RCC 7860 (cell line): Measurements from ENCODE around the gene LACC1.
A peak's percentile ranks its signal among the peaks of the same experiment; 100 is the strongest.

Experiments
- DNase-seq: peaks from one replicate; pipeline ENCODE4 v3.0.0-alpha.2; 2015; ENCODE audit warnings: low spot score
- FAIRE-seq: peaks from 2 replicates; lab custom pipeline; 2012; peaks lifted over from hg19 to GRCh38; lab: Jason Lieb, UNC

LACC1 gene

DNA sequence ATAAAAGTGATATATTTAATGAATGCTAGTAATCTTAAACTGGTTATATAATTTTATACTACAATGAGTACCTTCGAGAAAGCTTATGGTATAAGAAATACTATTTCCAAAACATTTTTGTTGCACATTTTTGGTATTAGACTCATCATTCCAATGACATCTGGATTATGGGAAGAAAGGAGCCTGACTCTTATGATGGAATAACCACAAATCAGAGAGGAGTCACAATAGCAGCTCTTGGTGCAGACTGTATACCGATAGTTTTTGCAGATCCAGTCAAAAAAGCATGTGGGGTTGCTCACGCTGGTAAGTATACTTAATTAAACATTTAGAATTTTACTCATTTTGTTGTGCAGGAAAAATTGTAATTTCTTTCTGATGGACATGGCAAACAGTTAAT lies 3.9 kb downstream of the LACC1 start:
- DNase-seq: no peak
- no peak for FAIRE-seq

DNA sequence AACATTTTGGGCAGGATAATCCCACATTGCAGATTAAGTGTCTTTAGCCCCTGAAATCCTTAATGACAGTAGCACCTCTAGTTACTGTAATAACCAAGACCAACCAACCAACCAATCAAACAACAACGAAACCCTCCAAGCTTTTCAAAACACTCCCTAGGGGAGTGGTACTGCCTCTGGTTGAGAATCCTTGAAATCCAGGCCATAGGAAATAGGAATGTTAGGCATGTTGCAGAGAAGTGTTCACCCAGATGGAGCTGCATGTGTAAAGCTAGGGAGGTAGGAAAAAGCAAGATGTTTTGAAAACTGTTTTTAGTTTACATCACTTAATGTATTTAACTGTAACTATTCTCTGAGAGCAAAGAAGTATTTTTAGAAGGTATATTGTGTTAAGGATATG lies 4.5 kb downstream of the LACC1 start:
- no peak for DNase-seq
- no peak for FAIRE-seq

DNA sequence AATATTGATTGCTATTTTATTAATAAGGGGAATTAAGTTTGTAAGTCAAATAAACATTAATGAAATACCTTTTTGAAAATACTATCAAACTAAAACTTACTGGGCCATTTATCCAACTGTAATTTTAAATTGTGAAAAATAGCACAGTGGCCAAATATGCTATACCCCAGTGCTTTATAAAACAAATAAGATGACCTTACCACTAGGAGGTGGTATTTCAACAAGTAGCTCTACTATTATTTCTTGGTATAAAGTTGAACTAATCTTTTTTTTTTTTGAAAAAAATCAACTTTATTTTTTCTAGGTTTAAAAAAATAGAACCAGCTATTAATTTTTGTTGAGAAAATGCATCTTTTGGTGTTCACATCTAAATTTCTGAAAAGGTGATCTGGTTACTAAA lies 14.7 kb downstream of the LACC1 start:
- DNase-seq (no peak), FAIRE-seq (no peak)

DNA sequence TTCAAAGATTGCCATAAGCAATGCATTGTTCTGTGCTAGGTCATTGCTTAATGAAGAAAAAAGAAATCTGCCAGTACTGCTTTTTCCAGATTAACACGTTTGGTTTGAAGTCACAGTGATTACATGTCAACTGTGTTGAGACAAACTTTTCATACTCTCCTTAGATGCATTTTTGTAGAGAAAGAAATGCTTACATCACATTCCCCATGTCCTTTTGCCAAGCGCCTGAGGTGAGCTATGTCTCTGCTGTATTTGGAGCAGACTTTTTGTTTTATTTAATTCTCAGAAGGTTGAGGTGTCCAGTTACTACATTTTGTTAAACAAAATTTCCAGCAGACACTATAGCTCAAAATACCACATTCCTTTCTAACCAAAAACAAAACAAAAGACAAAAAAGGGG lies 16.2 kb downstream of the LACC1 start:
- DNase-seq: no peak

DNA sequence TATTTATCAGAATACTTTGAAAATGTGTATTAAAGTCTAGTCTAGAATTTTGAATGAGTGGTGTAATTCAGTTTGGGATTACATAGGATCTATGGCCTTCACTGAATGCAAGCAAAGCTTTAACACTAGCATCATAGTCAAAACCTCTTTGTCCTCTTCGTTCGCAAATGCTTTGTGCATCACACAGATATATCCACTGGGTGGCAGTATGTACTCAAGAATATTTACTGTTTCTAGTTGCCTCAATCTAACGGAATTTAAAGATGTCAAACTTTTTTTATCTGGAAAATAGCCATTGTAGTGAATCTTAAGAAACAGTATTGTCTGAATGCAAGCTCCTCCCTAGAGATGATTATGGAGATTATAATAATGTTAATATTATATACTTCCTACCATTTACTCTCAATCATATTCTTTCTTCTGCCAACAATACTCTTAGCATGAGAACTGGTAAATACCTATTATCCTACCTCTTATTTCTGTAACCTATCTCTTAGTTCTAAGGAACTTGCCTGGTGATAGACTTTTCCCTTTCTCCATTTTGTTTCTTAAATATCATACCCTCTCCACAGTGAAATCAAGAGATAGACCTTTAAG lies 25.8 kb downstream of the LACC1 start:
- DNase-seq (peak; percentile 29), FAIRE-seq (peak; percentile 74)

More for the DNA sequence above, 16.2 kb downstream of the LACC1 start:
- FAIRE-seq: no peak

DNA sequence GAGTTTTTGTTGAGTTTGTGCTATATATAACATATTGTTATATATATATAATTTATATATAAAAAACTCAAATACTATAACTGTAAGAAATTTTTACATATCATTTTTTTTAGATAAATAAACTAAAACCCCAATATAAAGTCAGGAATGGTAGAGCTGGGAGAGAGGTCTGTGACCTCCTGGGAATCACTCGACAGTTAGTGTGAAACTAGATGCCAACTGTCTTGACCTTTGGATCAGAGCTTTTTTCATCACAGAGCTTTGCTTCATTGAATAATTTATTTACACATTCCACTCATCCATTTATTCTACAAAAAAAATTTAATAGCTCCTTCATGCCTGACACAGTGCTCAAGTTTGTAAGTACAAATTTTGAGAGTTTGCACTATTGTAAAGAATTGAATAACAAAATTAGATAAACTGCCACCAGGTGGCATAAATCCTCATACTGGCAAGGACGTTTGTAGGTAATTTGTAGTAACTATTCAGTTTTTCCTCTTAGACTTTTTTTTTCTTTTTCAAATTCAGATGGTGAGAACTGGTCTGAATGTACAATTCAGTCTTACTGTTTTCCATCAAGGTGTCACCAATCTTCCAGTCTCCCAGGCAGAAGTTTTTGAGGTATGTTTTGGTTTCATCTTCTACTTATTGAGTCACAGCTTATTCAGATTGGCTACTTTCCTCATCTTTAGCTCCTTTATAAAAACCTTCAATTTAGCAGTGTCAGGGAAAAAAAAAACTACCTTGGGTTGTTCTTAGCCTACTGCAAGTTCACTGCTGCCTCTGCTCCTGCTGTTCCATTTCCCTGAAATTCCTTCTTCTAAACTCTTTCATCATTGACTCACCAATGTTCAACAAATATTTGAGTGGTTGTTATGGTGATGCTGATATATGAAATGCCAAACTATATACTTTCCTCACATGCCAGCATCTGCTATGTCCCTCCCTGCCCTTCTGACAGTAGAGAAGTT lies 28.7 kb downstream of the LACC1 start:
- peak; percentile 75 for FAIRE-seq
- peak; percentile 30 for DNase-seq

DNA sequence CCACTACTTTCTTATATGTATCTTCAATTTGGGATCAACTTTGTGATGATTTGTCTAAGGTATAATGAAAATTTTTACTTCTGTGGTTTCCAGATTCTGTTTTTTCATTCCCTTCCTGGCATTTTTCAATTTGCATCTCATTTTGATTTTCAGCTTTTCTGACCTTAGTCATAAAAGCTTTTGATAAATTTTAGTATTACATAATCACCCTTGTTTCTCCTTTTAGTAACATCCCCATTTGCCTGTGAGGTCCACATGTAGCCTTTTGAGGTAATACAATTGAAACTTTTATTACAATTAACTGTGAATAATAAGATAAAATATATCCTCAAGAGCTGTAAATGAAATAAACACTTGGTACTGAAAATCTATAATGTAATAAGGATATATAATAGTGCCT lies 31.2 kb downstream of the LACC1 start:
- FAIRE-seq: no peak
- no peak for DNase-seq

DNA sequence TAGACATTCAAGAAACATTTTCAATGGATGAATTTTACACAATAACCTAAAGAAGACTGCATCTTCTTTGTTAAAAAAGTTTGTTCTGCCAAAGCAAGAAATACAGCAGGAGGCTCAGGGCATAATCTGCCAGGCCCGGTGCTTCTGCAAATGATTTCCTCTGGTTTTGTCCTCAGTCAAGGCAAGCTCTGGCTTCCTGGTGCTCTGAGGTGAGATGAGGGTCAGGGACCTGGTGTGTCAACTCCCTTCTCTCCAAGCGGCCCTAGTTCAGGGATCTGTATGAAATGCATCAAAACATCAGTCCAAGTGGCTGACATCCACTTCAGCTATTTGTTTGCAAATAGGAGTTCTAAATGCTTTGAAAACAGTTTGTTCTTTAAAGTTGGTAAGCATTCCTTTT lies 31.6 kb downstream of the LACC1 start:
- DNase-seq: no peak
- no peak for FAIRE-seq

DNA sequence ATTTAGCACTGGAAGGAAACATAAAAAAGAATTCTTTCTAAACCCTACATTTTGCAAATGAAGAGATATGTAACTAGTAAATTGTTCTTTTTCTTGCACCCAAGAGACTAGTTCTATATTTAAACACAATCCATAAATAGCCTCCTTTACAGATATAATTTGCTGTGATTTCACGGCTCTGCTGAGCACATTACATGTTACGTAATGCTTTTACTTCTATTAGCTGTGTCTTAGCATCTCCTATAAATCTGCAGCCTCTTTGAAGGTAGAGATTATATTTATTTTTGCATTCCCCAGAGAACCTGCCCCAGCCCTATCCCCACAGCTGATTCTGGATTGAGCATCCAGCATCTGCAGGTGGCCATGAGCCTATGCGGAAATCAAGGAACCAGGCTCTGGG lies 32.2 kb downstream of the LACC1 start:
- FAIRE-seq: no peak

DNA sequence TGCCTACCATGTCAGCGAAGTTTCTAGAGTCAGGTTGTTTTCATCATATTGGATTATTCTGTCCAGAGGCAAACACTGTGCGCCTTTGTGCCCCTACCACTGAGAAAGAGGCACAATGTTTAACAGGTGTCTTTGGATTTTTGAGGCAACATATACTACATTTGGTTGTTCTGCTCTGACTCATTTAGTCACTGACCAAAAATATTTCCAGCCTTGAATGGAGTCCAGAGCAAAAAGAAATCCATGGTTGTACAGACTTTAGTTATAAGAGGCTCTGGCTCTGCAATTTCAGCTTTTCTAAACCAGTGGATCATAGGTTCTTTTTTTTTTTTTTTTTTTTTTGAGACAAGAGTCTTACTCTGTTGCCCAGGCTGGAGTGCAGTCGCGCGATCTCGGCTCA lies 35.7 kb downstream of the LACC1 start:
- DNase-seq: no peak
- no peak for FAIRE-seq

More for the DNA sequence above, 32.2 kb downstream of the LACC1 start:
- no peak for DNase-seq

DNA sequence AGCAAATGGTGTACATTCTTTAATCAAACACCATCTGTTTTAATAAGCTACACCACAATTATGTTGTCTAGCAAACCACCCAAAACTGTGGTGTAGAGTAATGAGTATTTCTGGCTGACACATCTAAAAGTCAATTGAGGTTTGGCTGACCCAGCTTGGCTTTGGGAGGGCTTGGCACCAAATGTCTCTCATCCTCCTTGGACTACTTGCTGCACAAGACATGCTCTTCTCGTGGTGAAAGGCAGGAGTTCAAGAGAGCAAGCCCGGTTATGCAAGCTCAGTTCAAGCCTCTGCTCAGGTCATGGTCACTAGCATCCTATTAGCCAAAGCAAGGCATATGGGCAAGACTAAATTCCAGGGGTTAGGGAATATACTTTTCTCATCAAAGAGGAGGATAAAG lies 37.1 kb downstream of the LACC1 start:
- DNase-seq: no peak
- no peak for FAIRE-seq

DNA sequence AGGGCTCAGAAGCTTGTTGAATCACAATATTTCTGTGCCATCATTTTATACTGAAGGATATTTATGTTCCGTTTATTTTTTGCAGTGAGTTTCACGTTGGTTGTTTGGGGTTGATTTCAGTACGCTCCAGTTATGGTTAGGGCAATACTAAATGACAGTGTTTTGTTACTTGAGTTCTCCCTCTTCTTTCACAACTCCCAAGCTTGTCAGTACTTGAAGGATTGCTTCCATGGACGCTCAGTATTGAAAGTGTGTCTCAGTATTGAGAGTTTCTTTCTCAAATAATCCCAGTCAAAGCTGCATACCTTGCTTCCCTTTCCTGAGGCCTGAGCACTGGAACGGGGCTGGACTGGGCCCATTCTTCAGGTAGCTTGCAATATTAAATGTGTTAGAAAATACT lies 38.9 kb downstream of the LACC1 start:
- no peak for FAIRE-seq
- DNase-seq: no peak

DNA sequence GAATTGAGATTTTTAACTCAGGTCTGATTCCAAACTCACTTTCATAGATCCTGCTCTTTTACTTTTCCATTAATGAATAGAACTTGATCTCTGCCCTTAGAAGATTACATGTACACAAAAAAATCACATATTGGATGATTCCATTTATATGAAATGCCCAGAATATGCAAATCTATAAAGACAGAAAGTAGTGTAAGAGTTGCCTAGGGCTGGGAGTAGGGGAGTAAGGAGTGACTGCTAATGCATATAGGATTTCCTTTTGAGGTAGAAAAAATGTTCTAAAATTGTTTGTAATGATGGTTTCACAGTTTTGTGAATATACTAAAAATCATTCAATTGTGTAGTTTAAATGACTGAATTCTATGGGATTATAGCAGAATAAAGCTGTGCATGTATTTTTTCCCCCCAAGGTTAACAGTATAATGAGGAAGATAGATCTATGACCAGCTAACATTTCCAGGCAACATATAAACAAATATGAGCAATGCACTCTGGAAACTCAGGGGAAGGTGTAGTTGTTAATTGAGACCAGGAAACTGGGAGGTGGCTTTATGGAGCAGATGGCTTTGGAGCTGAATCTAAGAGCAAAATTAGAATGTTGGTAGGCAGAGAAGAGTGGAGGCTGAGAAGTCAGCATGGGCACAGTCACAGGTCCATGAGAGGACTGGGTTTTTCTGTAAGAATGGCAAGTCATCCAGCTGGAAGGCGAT lies 41.4 kb downstream of the LACC1 start:
- no peak for FAIRE-seq

DNA sequence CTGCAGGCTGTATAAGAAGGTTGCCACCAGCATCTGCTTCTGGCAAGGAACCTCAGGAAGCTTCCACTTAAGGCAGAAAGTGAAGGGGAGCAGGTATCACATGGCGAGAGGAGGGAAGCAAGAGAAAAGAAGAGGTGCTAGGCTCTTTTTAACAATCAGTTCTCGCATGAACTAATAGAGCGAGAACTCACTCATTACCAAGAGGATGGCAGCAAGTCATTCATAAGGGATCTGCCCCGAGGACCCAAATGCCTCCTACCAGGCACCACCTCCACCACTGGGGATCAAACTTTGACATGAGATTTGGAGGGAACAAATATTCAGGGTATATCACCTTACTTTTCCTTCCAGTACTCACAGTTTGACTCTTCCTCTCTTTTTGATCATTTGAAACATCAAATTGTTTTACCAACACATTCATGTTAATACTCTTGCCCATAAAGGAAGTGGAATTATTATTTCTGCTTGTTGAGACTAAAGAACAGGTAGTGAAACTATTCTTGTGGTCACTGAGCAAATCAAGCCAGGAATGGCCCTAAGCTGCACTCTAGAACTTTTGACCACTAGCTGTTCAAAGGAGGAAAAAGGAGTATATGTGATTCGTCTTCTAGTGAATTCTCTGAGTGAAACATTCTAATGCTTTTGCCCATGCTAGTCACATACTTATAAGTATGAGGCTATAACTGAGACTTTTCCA lies 45.0 kb downstream of the LACC1 start:
- DNase-seq: no peak
- FAIRE-seq: no peak

More for the DNA sequence above, 41.4 kb downstream of the LACC1 start:
- no peak for DNase-seq

DNA sequence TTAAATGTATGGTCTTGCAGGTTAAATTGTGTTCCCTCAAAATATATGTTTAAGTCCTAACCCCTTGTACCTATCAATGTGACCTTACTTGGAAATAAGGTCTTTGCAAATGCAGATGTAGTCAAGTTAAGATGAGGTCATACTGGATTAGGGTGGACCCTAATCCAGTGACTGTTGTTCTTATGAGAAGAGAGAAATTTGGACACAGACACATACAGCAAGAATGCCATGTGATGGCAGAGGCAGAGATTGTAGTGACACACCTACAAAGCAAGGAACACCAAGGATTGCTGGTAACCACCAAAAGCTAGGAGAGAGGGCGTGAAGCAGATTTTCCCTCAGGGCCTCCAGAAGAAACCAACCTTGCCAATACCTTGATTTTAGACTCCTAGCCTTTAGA lies 50.2 kb downstream of the LACC1 start:
- DNase-seq (no peak), FAIRE-seq (no peak)

DNA sequence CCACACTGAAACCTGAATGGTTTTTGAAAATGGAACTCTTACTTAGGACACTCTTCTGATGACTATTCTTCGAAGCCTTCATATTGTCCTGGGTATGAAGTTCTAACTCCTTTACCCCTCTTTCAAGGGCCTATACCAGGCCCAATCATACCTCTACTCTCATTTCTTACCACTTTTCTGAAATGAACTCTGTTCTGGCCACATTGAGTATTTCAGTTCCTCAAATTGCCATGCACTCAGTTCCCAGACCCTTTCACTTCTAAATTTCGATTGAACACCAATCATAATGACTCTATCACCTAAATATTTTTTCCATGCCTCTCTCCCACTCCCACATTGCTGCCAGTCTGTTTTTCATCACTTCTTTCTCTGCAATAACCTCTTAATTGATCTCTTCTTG lies 53.7 kb downstream of the LACC1 start:
- no peak for FAIRE-seq
- DNase-seq: no peak

DNA sequence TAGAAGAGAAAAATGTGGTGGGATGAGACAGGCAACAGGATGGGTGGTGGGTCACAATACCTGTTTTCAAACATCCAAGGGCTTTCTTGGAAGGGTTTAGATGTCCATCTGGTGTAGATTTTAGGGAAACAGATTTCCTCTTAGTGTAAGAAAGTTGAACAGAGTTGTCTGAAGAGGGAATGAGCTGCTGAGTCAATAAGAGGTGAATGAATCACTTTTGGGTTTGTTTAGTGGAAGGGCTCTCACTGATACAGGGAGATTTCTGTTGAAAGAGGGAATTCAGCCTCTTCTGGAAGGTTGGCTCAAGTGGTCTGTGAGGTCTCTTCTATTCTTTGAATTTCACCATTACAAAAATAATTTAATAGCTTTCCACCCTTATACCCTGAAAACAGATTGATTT lies 54.6 kb downstream of the LACC1 start:
- DNase-seq (no peak), FAIRE-seq (no peak)

DNA sequence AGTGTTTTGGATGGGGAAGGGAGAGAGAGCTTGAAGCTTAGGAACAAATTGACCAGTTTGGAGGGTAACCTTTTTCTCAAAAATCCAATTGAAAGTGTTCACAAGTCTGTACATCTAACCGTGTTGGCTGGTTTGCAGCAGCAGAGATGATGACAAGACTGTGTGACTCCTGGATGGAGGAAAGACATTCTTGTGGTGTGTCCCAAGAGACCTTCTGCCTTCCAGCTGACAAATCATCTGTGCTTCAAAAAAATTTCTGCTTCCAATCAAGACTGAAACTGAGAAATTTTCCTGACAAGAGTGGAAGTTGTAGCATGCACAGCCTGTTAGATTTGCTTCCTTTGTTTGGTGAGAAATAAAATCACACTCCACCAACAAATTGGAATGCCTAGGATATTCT lies 56.2 kb downstream of the LACC1 start:
- DNase-seq: no peak
- FAIRE-seq: no peak

DNA sequence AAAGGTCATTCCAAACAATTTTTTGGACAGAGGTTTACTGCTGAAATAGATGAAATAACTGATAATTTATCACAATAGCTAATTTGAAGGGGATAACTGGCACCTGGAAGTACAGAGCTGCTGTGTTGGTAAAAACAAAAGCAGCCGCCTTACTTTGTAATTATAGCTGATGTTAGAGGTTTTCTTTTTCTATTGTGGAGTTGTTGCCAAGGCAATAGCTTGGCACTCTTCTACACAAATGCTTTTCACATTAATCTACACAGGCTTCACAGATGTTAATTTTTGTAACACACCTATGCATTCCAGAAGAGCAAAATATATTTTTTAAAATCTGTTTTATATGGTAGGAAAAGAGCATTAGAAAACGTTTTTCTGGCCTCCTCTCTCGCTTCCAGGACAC lies 56.9 kb downstream of the LACC1 start:
- no peak for FAIRE-seq
- DNase-seq: no peak

DNA sequence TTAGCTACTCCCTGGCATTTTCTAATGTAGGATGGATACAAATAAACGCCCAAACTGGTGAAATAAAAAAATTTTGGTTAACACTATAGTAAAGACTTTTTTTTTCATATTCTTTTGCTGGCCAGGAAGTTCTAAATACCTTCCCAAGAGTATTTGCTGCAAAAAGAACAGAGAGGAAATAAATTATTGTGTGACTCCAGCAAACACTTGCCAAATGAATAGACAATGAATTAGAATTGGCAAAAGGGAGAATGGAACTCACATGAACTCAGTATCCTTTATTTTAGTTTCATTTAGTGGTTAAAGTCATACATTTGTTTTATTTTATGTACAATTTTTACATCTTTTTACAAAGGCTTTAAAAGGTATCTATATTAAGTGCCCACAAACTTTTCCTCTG lies 58.1 kb downstream of the LACC1 start:
- DNase-seq (no peak), FAIRE-seq (no peak)

DNA sequence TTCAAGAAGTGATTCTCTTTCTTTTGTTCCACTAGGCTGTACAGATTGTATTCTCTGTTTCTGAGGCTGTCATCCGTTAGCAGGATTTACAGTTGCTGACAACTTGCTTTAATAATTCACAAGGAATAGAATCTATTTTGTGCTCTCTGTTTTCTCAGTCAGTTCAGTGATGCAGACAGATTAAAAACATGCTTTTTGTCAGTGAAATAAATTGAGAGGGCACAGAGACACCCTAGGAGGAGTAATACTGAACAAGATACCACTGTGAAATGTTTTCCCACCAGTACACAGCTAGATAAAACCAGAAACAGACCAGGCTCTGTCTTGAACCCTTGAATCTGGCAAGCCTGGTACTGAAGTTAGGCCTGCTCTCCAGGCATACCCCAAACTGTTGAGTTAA lies 58.7 kb downstream of the LACC1 start:
- DNase-seq (no peak), FAIRE-seq (no peak)
